WI38 (cell line): ENCODE measurements around the gene BRD9.
"Not testable (repeated sequence)": the region's sequence is repeated elsewhere in the genome, so short reads cannot be mapped to it uniquely, and the experiment has no call there.

ENCODE experiments used
- H3K4me3 ChIP-seq: 2 replicates; pipeline ENCODE4 v1.5.1; 2011; ENCODE audit warnings: low read depth, mild to moderate bottlenecking, control low read depth, low read length
- TF ChIP-seq, protein P1 (sequence below): IDR thresholded peaks from 2 replicates; pipeline ENCODE4 v1.5.1; 2012; ENCODE audit warnings: low read depth, mild to moderate bottlenecking, control low read depth, low read length

BRD9 gene

DNA sequence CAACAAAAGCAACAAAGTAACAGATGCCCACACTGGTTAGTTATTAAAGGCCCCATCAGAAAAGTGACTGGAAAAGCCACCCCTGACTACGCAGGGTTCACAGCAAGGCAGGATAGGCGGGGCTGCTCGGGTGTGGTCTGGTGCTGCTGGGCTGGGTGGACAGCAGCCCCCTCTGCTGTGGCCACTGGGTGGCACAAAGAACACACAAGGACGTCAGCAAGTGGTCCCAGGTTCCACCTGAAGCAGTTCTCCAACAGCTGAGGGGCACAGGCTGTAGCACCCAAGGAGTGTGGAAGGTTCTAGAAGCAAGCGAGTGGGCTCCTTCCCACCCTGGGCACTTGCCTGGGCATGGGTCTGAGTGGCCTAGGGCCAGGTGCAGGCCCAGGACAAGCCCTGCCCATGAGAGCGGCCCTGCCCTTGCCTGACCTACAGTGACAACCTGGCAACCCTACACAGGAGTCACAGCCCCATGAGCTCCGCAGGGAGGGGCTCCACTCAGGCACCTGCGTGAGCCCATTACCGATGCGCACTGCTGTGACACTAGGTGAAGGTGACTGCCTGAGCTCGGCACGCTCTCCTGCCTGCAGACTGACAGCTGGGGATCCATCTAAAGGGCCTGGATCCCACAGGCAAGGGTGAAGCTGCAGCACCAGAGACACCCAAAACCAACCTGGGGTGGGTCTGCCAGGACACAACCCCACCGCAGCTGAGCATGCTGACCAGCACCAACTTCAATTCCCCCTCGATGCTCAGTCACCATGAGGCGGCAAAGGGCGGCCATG, 8.1 kb downstream of the BRD9 start:
- TF ChIP-seq, protein P1, sequence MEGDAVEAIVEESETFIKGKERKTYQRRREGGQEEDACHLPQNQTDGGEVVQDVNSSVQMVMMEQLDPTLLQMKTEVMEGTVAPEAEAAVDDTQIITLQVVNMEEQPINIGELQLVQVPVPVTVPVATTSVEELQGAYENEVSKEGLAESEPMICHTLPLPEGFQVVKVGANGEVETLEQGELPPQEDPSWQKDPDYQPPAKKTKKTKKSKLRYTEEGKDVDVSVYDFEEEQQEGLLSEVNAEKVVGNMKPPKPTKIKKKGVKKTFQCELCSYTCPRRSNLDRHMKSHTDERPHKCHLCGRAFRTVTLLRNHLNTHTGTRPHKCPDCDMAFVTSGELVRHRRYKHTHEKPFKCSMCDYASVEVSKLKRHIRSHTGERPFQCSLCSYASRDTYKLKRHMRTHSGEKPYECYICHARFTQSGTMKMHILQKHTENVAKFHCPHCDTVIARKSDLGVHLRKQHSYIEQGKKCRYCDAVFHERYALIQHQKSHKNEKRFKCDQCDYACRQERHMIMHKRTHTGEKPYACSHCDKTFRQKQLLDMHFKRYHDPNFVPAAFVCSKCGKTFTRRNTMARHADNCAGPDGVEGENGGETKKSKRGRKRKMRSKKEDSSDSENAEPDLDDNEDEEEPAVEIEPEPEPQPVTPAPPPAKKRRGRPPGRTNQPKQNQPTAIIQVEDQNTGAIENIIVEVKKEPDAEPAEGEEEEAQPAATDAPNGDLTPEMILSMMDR: no peak

DNA sequence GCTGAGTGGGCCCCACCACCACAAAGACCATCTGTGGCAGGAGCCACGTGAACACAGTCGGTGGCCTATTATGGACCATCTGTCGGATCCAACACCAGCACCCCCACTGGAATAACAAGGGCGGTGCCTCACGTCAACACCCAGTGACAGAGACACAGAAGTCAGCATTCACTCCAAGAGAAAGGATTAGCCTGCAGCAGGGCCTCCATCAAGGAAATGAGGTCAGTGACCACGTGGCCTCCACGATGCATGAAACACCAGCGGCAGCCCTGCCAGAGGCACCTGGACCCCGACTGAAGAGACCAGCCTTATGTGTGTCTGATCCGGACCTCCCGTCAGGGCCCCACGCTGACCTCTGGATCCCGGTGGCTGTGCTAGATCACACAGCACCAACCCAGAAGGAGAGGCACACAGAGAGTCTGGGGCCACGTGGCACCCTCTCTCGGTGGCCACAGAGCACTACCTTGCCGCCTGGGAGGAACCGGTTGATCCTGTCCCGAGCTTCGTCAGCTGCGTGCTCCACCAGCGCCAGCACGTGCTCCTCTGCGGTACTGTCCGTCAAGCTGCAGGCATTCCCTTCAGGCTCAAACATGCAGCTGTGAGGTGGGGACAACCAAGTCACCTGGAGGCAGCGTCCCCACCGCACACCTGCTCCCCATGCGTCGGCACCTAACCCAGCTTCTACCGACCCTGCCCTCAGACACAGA, 9.0 kb downstream of the BRD9 start:
- TF ChIP-seq, protein P1: no peak
- no peak overlapping the region for H3K4me3 ChIP-seq

More for the DNA sequence above, 8.1 kb downstream of the BRD9 start:
- H3K4me3 ChIP-seq: no peak overlapping the region

- H3K4me3 ChIP-seq: no peak overlapping the region
- TF ChIP-seq, protein P1: no peak
These were observed 10.1 kb downstream of the BRD9 start for GRCh38 chr5:882253-883183.

- TF ChIP-seq, protein P1: no peak
These were observed 11.1 kb downstream of the BRD9 start for GRCh38 chr5:881551-881935.

DNA sequence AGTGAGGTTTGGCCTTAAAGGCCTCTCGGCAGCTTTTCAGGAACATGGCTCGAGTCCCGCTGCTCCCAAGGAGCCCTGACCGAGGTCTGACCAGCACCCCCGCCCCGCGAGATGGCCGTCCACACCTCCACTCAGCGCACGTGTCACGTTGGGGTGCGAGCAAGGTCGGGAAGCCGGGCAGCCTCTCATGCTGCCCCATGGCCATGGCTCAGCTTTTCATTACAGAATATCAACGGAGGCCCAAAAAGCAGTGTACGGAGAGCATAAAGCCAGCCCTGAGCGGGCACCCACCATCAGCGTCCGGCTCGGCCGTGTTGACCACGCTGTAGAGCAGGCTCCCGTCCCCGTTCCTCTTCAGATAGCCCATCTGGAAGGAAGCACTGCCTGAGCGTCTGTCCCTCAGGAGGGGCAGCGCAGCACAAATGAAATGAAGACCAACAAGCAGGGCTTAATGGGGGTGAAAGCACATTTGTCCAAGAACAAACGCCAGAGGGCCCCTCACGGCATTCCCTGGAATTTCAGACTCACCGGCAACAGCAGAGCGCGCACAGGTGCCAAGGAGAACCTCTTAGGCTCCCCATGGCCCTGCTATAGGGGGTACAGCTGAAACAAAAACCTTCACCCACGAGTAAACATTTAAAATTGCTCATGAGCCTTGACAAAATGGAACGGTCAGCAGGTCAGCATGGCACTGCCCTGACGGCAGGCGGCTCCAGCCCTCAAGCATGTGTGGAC, 11.6 kb downstream of the BRD9 start:
- TF ChIP-seq, protein P1: no peak
- H3K4me3 ChIP-seq: no peak overlapping the region

More at GRCh38 chr5:881551-881935, 11.1 kb downstream of the BRD9 start:
- H3K4me3 ChIP-seq: no peak overlapping the region

DNA sequence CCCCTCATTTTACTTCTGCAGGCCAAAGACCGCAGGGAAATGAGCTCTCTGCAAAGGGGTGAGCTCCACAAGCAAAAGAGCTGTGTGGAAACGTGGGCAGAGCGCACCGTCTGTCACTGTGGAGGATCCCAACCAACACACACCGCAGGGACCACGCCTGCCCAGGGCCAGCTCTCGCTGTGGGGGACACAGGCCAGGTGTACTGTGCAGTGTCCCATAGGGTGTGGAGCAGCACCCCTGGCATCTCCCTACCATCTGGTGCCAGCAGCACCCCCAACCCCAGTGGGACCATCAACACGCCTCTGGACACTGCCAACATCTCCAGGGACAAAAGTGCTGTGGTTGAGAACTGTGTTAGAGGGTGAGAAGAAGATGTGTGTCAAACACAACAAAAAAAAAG, 13.9 kb downstream of the BRD9 start:
- H3K4me3 ChIP-seq: not testable (repeated sequence)

DNA sequence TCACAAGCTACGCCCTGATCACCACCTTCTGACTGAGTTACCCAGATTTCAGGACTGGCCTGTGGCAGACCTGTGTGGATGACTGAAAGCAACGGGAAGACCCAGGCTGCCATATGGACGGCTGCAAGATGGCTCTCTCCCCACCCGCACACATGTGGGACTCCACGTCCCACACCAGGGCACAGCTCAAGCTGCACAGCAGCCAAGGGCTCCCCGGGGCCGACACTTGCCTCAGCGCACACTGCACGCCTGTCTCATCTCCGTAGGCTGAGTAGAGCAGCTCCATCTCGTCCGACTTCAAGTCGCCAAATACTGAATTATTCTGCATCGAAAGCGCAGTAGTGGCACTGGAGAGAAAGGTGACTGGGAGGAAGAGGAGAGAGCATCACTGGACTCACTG, 14.5 kb downstream of the BRD9 start:
- H3K4me3 ChIP-seq: no peak overlapping the region
- TF ChIP-seq, protein P1: no peak
